AG09319 (cell line): ENCODE measurements around the gene IL7R.
"Not testable (repeated sequence)": the region's sequence is repeated elsewhere in the genome, so short reads cannot be mapped to it uniquely, and the experiment has no call there.

ENCODE experiments used
- DNase-seq: peaks from one replicate; pipeline ENCODE4 v3.0.0-alpha.2; 2010; ENCODE audit warnings: low read depth; ENCODE audit errors: extremely low read depth
- CTCF ChIP-seq: IDR thresholded peaks from 2 replicates; pipeline ENCODE4 v1.5.1; 2011; ENCODE audit warnings: low read depth, mild to moderate bottlenecking, inconsistent platforms, low read length, moderate library complexity

IL7R gene

GRCh38 chr5:35884191-35884769, 27.6 kb downstream of the IL7R start:
- TF ChIP-seq CTCF, result no peak
- DNase-seq, result no peak

DNA sequence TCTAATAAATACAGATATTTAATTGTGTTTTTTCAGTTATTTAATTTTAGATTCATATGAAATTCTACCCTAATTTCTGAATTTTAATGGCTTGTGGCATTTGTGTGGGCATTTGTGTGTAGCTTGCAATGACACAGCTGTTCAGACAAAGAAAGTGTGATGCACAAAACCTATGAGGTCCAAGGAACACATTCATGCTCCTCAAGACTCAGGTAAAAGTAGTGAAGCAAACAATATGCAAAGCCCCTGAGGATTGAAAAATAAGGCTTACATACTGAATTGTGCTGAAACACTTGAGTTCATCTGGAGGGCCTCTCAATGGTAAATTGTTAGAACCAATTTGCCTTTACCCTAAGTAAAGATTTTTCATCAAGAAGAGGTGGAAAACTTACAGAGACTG, 28.1 kb downstream of the IL7R start:
- DNase-seq, result no peak
- TF ChIP-seq CTCF, result no peak

DNA sequence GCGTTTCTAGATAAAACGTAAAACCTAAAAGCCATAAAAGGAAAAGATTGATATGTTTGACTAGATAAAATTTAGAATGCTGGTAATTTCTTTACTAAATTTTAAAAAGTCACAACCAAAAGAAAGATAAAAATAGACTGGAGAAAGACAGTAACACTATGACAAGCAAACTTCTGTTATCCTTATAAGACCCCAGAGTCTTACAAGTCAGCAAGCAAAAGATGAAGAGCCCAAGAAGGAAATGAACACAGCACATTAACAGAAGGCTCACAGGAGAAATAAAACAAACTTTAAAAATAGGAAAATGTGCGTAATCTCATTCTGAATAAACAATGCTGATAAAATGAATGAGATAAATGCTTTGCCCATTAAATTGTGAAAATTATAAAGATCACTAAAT, 29.7 kb downstream of the IL7R start:
- TF ChIP-seq CTCF, result no peak
- DNase-seq, result no peak

DNA sequence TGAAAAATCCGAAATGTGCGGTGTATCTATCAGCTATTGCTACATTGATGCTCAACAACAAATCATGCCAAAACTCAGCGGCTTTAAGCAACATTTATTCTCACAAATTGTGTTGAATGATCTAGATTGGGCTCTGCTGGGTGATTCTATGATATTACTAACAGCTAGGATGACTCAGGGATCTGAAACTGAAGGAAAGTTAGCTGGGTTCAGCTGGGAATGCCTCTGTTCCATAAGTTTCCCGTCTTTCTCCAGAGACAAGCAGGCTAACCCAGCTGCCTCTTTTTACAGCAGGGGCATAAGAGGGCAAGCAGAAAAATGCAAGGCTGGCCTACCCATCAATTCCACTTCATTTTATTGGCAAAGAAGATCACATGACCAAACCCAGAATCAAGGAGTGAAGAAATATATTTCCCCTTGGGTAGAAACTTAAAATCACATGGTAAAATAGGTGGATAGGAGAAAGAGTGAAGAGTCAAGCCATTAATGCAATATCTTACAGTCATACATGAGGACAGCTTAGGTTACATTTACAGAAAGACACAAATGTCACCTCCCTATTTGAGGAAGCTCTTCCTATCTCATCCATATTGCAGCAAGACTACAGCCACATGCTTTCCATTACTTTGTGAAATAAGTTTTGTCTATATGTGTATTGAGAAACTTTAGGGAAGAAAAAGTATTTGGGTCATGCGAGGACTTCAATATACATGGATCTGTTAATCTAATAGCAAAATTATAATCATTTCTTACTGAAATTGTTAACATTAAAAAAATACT, 30.8 kb downstream of the IL7R start:
- no peak for DNase-seq
- no peak for TF ChIP-seq CTCF

GRCh38 chr5:35890021-35891020, 33.6 kb downstream of the IL7R start:
- no peak for TF ChIP-seq CTCF
- no peak for DNase-seq

- not testable (repeated sequence) for DNase-seq
Measured at GRCh38 chr5:35892799-35893198, 36.1 kb downstream of the IL7R start.

DNA sequence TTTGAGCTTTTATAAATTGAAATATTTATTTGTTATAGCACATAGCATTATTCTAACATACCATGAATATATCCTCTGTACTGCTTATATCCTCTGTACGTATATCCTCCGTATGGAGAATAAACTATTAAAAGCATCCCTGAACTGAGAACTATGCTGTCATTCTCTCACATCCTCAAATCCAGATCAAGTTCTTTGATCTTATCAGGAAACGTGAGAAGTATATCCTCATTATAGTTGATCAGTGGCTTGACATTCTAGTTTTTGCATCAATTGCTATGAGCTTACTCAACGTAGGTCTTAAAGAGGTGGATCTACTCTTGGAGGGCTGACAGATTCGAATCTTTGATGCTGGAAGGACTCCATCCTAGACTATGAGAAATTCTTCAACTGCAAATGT, 37.4 kb downstream of the IL7R start:
- DNase-seq, result no peak
- no peak for TF ChIP-seq CTCF
